Uterus (tissue), 4 donors: ENCODE measurements around the gene SCN8A. TPM values are rescaled to one million over a fixed set of nuclear protein-coding genes. Genes with fewer than 3 reads are reported as not detected.

Experiments used
- DNase-seq, 2 donors: peaks; one replicate each; pipeline ENCODE4 v3.0.0-alpha.2; 2019 to 2020
- H3K27ac ChIP-seq, 2 donors: fragments of 200-600 bp; sonication (generic); 1 replicate in 1 of 2; 2 replicates in 1 of 2; pipeline ENCODE4 v1.5.1; 2016 to 2018
- H3K27me3 ChIP-seq, 2 donors: fragments of 200-600 bp; sonication (generic); one replicate each; pipeline ENCODE4 v1.5.1; 2018 to 2019; ENCODE audit warnings: control low read depth in 1 of 2
- H3K36me3 ChIP-seq, 2 donors: fragments of 200-600 bp; sonication (generic); one replicate each; pipeline ENCODE4 v1.5.1; 2019; ENCODE audit warnings: control low read depth in 1 of 2
- H3K4me1 ChIP-seq, 2 donors: fragments of 200-600 bp; sonication (generic); one replicate each; pipeline ENCODE4 v1.5.1; 2018 to 2019; ENCODE audit warnings: control low read depth in 1 of 2
- H3K4me3 ChIP-seq, 2 donors: fragments of 200-600 bp; sonication (generic); 1 replicate in 1 of 2; 2 replicates in 1 of 2; pipeline ENCODE4 v1.5.1; 2018 to 2019; ENCODE audit warnings: mild to moderate bottlenecking in 1 of 2
- H3K9me3 ChIP-seq, 2 donors: fragments of 200-600 bp; sonication (generic); one replicate each; pipeline ENCODE4 v1.5.1; 2019; ENCODE audit warnings: control low read depth in 1 of 2
- CTCF ChIP-seq, 4 experiments: fragments of 200-600 bp in 2 of 4; fragments of 450-650 bp in 2 of 4; sonication (generic) in 2 of 4; IDR thresholded peaks; one replicate each; pipeline ENCODE4 v1.5.1; 2016 to 2019; ENCODE audit warnings: antibody characterized with exemption in 4 of 4, mild to moderate bottlenecking in 2 of 4, moderate library complexity in 1 of 4
- POLR2A ChIP-seq, 2 donors: fragments of 450-650 bp; IDR thresholded peaks; one replicate each; pipeline ENCODE4 v1.6.1; 2016; ENCODE audit warnings: antibody characterized with exemption in 2 of 2, mild to moderate bottlenecking in 1 of 2, moderate library complexity in 1 of 2
- intact Hi-C: fragments of 100-400 bp; cut with DNase I; formaldehyde crosslinking; loops from one replicate; pipeline ENCODE4 v1.15.1; 2023; ENCODE audit warnings: low total_unique reads
- total RNA-seq, 4 donors: library from RNA; depleted of rRNA in 3 of 4; stranded (reverse); fragments of >200 nt in 3 of 4; gene quantifications; one replicate each; pipeline versions ENCODE4 v1.1.0 to v1.2.4, GENCODE V29; 2014 to 2023
- donor health status: DM: yes; HTN: yes; CAD: no.

SCN8A gene
- total RNA-seq, 4 donors from 2014 or later: 1.3 to 6.7 (median 3.0) TPM; not detected in 1

- no peaks in the 10 kb centered on the region for H3K36me3 ChIP-seq
- peak overlapping the region; percentile 72 to 85 for H3K27ac ChIP-seq
- intact Hi-C loops: no loop called here
- TF ChIP-seq CTCF (IDR thresholded peaks at IDR 0.05) (no peak), POLR2A (IDR thresholded peaks at IDR 0.05) (peak; percentile 22 to 35)
- peak in 1 of 2 donors; percentile 66 for DNase-seq
- peaks cover 0 to 8% of the 10 kb centered on the region in 2 donors for H3K4me1 ChIP-seq
- H3K27me3 ChIP-seq: no peaks in the 10 kb centered on the region
- H3K9me3 ChIP-seq: no peaks in the 10 kb centered on the region
- peak overlapping the region; percentile 38 to 52 for H3K4me3 ChIP-seq
Measured at GRCh38 chr12:51846911-51847642, 256.0 kb downstream of the SCN8A start.

- peak overlapping the region; percentile 72 to 85 for H3K27ac ChIP-seq
- no peak for DNase-seq
- H3K27me3 ChIP-seq: no peaks in the 10 kb centered on the region
- peak overlapping the region; percentile 38 to 52 for H3K4me3 ChIP-seq
- intact Hi-C loops: no loop called here
- H3K36me3 ChIP-seq: no peaks in the 10 kb centered on the region
- no peak for TF ChIP-seq CTCF (IDR thresholded peaks at IDR 0.05)
- peak in 1 of 2 donors; percentile 9 for TF ChIP-seq POLR2A (IDR thresholded peaks at IDR 0.05)
- no peaks in the 10 kb centered on the region for H3K9me3 ChIP-seq
- peaks cover 0 to 8% of the 10 kb centered on the region in 2 donors for H3K4me1 ChIP-seq
Measured at GRCh38 chr12:51847643-51848325, 256.8 kb downstream of the SCN8A start.

- no peak for TF ChIP-seq CTCF (IDR thresholded peaks at IDR 0.05)
- no peak for TF ChIP-seq POLR2A (IDR thresholded peaks at IDR 0.05)
- Histone ChIP-seq H3K36me3 (no peaks in the 10 kb centered on the region), H3K27me3 (no peaks in the 10 kb centered on the region), H3K27ac (peak within 1 kb of the TSS; percentile 72 to 85), H3K4me3 (peak within 1 kb of the TSS; percentile 38 to 52), H3K9me3 (no peaks in the 10 kb centered on the region), H3K4me1 (peaks cover 0 to 8% of the 10 kb centered on the region in 2 donors)
- intact Hi-C loops: no loop called here
- DNase-seq: no peak
Measured at GRCh38 chr12:51848326-51848727, 257.3 kb downstream of the SCN8A start, which contains the start of gene FIGNL2. Gene FIGNL2, minus strand, starts transcription at chr12:51848718. Its CDS starts 26,305 bp downstream, at chr12:51822413.

- DNase-seq: no peak
- TF ChIP-seq CTCF (IDR thresholded peaks at IDR 0.05): no peak
- TF ChIP-seq POLR2A (IDR thresholded peaks at IDR 0.05): no peak
- no peaks in the 10 kb centered on the region for H3K27me3 ChIP-seq
- no peaks in the 10 kb centered on the region for H3K9me3 ChIP-seq
- peak overlapping the region; percentile 72 to 85 for H3K27ac ChIP-seq
- peaks cover 0 to 8% of the 10 kb centered on the region in 2 donors for H3K4me1 ChIP-seq
- H3K36me3 ChIP-seq: no peaks in the 10 kb centered on the region
- intact Hi-C loops: no loop called here
- H3K4me3 ChIP-seq: peak overlapping the region in 1 of 2 donors; percentile 52
Measured at GRCh38 chr12:51848841-51849735, 258.1 kb downstream of the SCN8A start.
